HS-5 (cell line): ENCODE measurements around the gene TEDC1.

Source experiments
- DNase-seq: peaks from one replicate; pipeline ENCODE4 v3.0.0-alpha.2; 2012; ENCODE audit warnings: low read depth

TEDC1 gene

GRCh38 chr14:105486163-105486973, 4.7 kb upstream of the TEDC1 start, which contains the start of gene CRIP1:
TSS of gene CRIP1 (plus strand) at chr14:105486886. CDS start at chr14:105487260, 374 bp downstream.
- DNase-seq, result no peak

- no peak for DNase-seq
Observed at GRCh38 chr14:105486974-105487448, 4.0 kb upstream of the TEDC1 start.

GRCh38 chr14:105487449-105487985, 3.5 kb upstream of the TEDC1 start:
- DNase-seq, result no peak

GRCh38 chr14:105487986-105488777, 2.9 kb upstream of the TEDC1 start:
- DNase-seq, result no peak

- no peak for DNase-seq
Observed at GRCh38 chr14:105488781-105489541, 2.1 kb upstream of the TEDC1 start.

- peak; percentile 53 for DNase-seq
Observed at GRCh38 chr14:105489542-105490266, 1.3 kb upstream of the TEDC1 start.

- no peak for DNase-seq
Observed at GRCh38 chr14:105490267-105490571, 827 bp upstream of the TEDC1 start.

- DNase-seq, result peak; percentile 15
Observed at GRCh38 chr14:105491366-105491973, 424 bp downstream of the TEDC1 start.

GRCh38 chr14:105492031-105492970, 1.3 kb downstream of the TEDC1 start:
- no peak for DNase-seq

GRCh38 chr14:105492971-105493871, 2.2 kb downstream of the TEDC1 start:
- no peak for DNase-seq

GRCh38 chr14:105493921-105494605, 3.0 kb downstream of the TEDC1 start:
- DNase-seq, result no peak

GRCh38 chr14:105494606-105494929, 3.5 kb downstream of the TEDC1 start:
- DNase-seq, result no peak

- DNase-seq, result no peak
Observed at GRCh38 chr14:105495101-105495989, 4.3 kb downstream of the TEDC1 start.

- no peak for DNase-seq
Observed at GRCh38 chr14:105495990-105496830, 5.2 kb downstream of the TEDC1 start.

- no peak for DNase-seq
Observed at GRCh38 chr14:105496831-105497591, 6.0 kb downstream of the TEDC1 start.
